Loucy (cell line): ENCODE measurements around the gene SPEM1.

Experiments used
- H2AFZ ChIP-seq: fragments of 200-600 bp; sonication (generic); 2 replicates; pipeline ENCODE4 v1.6.0; 2016; ENCODE audit warnings: antibody characterized with exemption, mild to moderate bottlenecking, low read length, moderate library complexity
- H3F3A ChIP-seq: fragments of 200-600 bp; 2 replicates; pipeline ENCODE4 v1.6.0; 2016; ENCODE audit warnings: antibody characterized with exemption, low read depth, mild to moderate bottlenecking
- H3K27me3 ChIP-seq: fragments of 200-600 bp; sonication (generic); 2 replicates; pipeline ENCODE4 v1.6.1; 2014; ENCODE audit warnings: low read length, mild to moderate bottlenecking; ENCODE audit not compliant: insufficient read depth, poor library complexity, severe bottlenecking
- H3K36me3 ChIP-seq: fragments of 200-600 bp; sonication (generic); 2 replicates; pipeline ENCODE4 v1.6.1; 2016; ENCODE audit warnings: low read length; ENCODE audit not compliant: insufficient read depth
- H3K4me1 ChIP-seq: fragments of 200-600 bp; sonication (generic); 2 replicates; pipeline ENCODE4 v1.5.1; 2014; ENCODE audit warnings: low read length, mild to moderate bottlenecking; ENCODE audit not compliant: insufficient read depth, poor library complexity, severe bottlenecking
- H3K4me2 ChIP-seq: fragments of 200-600 bp; sonication (generic); 2 replicates; pipeline ENCODE4 v1.6.0; 2014; ENCODE audit warnings: antibody characterized with exemption, low read length, low read depth, mild to moderate bottlenecking; ENCODE audit not compliant: poor library complexity, severe bottlenecking
- H3K4me3 ChIP-seq: fragments of 200-600 bp; sonication (generic); 2 replicates; pipeline ENCODE4 v1.5.1; 2014; ENCODE audit warnings: low read length, mild to moderate bottlenecking, mixed read lengths; ENCODE audit not compliant: poor library complexity, severe bottlenecking
- H3K79me2 ChIP-seq: fragments of 200-600 bp; sonication (generic); 2 replicates; pipeline ENCODE4 v1.6.1; 2014; ENCODE audit warnings: low read length; ENCODE audit not compliant: insufficient read depth
- H3K9ac ChIP-seq: fragments of 200-600 bp; sonication (generic); 2 replicates; pipeline ENCODE4 v1.6.0; 2014; ENCODE audit warnings: mild to moderate bottlenecking, low read depth, low read length, moderate library complexity; ENCODE audit not compliant: poor library complexity, severe bottlenecking
- H3K9me2 ChIP-seq: fragments of 200-600 bp; sonication (generic); replicated peaks from 2 replicates; pipeline ENCODE4 v1.6.1; 2016; ENCODE audit warnings: low read depth, low read length, mixed read lengths
- H3K9me3 ChIP-seq: fragments of 200-600 bp; sonication (generic); 2 replicates; pipeline ENCODE4 v1.6.1; 2014; ENCODE audit warnings: mild to moderate bottlenecking, antibody characterized with exemption, low read length, low read depth; ENCODE audit not compliant: insufficient read depth
- H4K20me1 ChIP-seq: fragments of 200-600 bp; sonication (generic); 2 replicates; pipeline ENCODE4 v1.6.0; 2014; ENCODE audit warnings: antibody characterized with exemption, low read length, mild to moderate bottlenecking; ENCODE audit not compliant: insufficient read depth, poor library complexity, severe bottlenecking
- EZH2phosphoT487 ChIP-seq: fragments of 200-600 bp; IDR thresholded peaks from 2 replicates; pipeline ENCODE4 v1.6.1; 2018; ENCODE audit warnings: antibody characterized with exemption, mild to moderate bottlenecking, moderate library complexity, borderline replicate concordance
- TF ChIP-seq, protein P1 (sequence below): fragments of 200-600 bp; sonication (generic); conservative IDR thresholded peaks from 2 replicates; pipeline ENCODE4 v1.5.1; 2014; ENCODE audit warnings: mild to moderate bottlenecking, antibody characterized with exemption, low read length

Gene SPEM1

DNA sequence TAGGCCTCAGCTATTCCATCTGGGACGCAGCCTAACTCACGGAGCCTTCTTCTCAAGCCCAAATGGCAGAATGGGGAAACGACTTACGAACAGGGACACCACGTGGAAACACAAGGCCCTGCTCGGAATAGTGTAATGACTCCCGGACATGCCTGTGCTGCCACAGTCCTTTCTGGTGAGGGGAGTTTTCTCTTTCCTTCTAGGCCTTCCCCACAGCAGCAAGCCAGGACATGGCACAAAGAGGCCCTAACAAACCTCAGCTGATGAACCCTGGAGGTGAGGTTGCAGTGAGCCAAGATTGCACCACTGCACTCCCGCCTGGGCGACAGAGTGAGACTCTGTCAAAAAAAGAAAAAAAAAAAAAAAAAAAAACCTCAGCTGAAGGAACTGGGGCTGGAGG, 44.0 kb downstream of the SPEM1 start:
- no peak overlapping the region for H3K4me3 ChIP-seq
- H3F3A ChIP-seq = no peaks in the 10 kb centered on the region
- TF ChIP-seq, protein P1, sequence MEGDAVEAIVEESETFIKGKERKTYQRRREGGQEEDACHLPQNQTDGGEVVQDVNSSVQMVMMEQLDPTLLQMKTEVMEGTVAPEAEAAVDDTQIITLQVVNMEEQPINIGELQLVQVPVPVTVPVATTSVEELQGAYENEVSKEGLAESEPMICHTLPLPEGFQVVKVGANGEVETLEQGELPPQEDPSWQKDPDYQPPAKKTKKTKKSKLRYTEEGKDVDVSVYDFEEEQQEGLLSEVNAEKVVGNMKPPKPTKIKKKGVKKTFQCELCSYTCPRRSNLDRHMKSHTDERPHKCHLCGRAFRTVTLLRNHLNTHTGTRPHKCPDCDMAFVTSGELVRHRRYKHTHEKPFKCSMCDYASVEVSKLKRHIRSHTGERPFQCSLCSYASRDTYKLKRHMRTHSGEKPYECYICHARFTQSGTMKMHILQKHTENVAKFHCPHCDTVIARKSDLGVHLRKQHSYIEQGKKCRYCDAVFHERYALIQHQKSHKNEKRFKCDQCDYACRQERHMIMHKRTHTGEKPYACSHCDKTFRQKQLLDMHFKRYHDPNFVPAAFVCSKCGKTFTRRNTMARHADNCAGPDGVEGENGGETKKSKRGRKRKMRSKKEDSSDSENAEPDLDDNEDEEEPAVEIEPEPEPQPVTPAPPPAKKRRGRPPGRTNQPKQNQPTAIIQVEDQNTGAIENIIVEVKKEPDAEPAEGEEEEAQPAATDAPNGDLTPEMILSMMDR = no peak
- TF ChIP-seq EZH2phosphoT487 = no peak
- H3K9me3 ChIP-seq = no peaks in the 10 kb centered on the region
- H3K9ac ChIP-seq = no peak overlapping the region
- H3K4me1 ChIP-seq = peaks cover 9% of the 10 kb centered on the region
- peaks cover 3% of the 10 kb centered on the region for H4K20me1 ChIP-seq
- no peak overlapping the region for H3K4me2 ChIP-seq
- H3K79me2 ChIP-seq = 0 out of 2 replicates have a peak, but pooled peaks cover 3% of the 10 kb centered on the region
- H3K27me3 ChIP-seq = no peaks in the 10 kb centered on the region
- H2AFZ ChIP-seq = no peak overlapping the region
- peaks cover 13% of the 10 kb centered on the region; the same call in 1 of the 2 replicates for H3K36me3 ChIP-seq
- H3K9me2 ChIP-seq = no peaks in the 10 kb centered on the region

DNA sequence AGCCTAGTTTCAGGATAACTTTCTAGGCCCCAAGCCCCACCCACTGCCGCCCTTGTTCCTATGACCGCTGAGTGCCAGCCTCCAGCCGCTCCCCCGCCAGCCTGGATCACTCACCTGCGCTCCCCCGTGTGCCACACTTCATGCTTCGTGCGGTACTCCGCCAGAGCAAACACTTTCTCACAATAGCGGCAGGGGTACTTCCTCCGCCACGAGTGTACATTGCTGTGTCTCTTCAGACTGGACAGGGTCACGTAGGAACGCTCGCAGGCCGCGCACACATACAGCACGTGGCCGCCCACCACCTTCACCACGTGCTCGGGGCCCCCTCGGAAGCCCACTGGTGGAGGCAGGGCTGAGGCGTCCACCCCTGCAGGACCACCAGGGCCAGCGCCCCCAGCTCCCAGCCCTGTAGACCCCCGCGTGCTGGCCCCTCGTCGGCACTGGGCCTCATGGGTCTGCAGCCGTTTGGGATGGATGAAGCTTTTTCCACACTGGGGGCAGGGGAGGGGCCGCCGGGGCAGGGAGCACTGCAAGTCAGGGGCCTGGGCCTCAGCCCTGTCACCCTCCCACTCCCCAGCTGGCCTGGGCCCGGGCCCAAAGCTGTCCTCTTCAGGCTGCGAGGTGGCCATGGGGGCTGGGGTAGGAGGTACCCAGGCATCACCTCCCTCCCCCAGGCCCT, 45.6 kb downstream of the SPEM1 start:
- H3K9ac ChIP-seq = no peak overlapping the region
- H3K9me3 ChIP-seq = no peaks in the 10 kb centered on the region
- no peaks in the 10 kb centered on the region for H3F3A ChIP-seq
- H3K79me2 ChIP-seq = 0 out of 2 replicates have a peak, but pooled peaks cover 5% of the 10 kb centered on the region
- no peaks in the 10 kb centered on the region for H3K27me3 ChIP-seq
- peaks cover 3% of the 10 kb centered on the region for H4K20me1 ChIP-seq
- H3K4me2 ChIP-seq = no peak overlapping the region
- no peak overlapping the region for H3K4me3 ChIP-seq
- peaks cover 9% of the 10 kb centered on the region for H3K4me1 ChIP-seq
- TF ChIP-seq, protein P1 = no peak
- no peak for TF ChIP-seq EZH2phosphoT487
- no peak overlapping the region for H2AFZ ChIP-seq
- peaks cover 13% of the 10 kb centered on the region; the same call in 1 of the 2 replicates for H3K36me3 ChIP-seq
- H3K9me2 ChIP-seq = no peaks in the 10 kb centered on the region

DNA sequence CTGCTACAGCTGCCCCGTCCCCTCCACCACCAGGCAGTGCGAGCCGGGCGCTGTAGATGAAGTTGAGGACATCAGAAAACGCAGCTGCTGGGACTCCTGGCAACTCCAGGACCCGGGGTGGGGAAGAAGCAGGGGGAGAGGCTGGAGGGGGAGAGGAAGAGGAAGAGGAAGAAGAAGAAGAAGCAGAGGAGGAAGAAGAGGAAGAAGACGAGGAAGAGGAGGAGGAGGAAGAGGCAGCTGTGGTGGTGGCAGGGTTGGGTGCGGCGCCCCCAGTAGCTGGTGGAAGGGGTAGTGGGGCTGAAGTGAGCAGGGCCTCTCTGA, 46.2 kb downstream of the SPEM1 start:
- H3K9ac ChIP-seq = no peak overlapping the region
- TF ChIP-seq EZH2phosphoT487 = no peak
- TF ChIP-seq, protein P1 = no peak

More for the DNA sequence above, 46.2 kb downstream of the SPEM1 start:
- H3K79me2 ChIP-seq = peaks cover 10% of the 10 kb centered on the region; the same call in 1 of the 2 replicates
- no peak overlapping the region for H3K4me3 ChIP-seq
- no peaks in the 10 kb centered on the region for H3K9me2 ChIP-seq
- H3K36me3 ChIP-seq = peaks cover 13% of the 10 kb centered on the region; the same call in 1 of the 2 replicates
- no peak overlapping the region for H3K4me2 ChIP-seq
- H2AFZ ChIP-seq = no peak overlapping the region
- H3K4me1 ChIP-seq = peaks cover 9% of the 10 kb centered on the region
- H3K27me3 ChIP-seq = no peaks in the 10 kb centered on the region
- H3F3A ChIP-seq = no peaks in the 10 kb centered on the region
- peaks cover 3% of the 10 kb centered on the region for H4K20me1 ChIP-seq
- no peaks in the 10 kb centered on the region for H3K9me3 ChIP-seq
